Measurements from ENCODE around the gene CASP9.
"Not testable (repeated sequence)": the region's sequence is repeated elsewhere in the genome, so short reads cannot be mapped to it uniquely, and the experiment has no call there.

CASP9 gene

GRCh38 chr1:15525050-15526020 is 1.3 kb upstream of the CASP9 start:
- DNase-seq = no peak

GRCh38 chr1:15524283-15525049 is 451 bp upstream of the CASP9 start:
- peak; percentile 91 for DNase-seq

- DNase-seq = no peak
Measured at GRCh38 chr1:15523104-15524020, 653 bp downstream of the CASP9 start.

GRCh38 chr1:15522551-15522950 is 1.5 kb downstream of the CASP9 start:
- no peak for DNase-seq

- not testable (repeated sequence) for DNase-seq
Measured at GRCh38 chr1:15521206-15521906, 2.7 kb downstream of the CASP9 start.

GRCh38 chr1:15519625-15520024 is 4.4 kb downstream of the CASP9 start:
- no peak for DNase-seq

GRCh38 chr1:15515022-15515663 is 8.9 kb downstream of the CASP9 start:
- DNase-seq = no peak

GRCh38 chr1:15514557-15514956 is 9.5 kb downstream of the CASP9 start:
- not testable (repeated sequence) for DNase-seq

GRCh38 chr1:15513919-15514318 is 10.1 kb downstream of the CASP9 start:
- DNase-seq = no peak

- no peak for DNase-seq
Measured at GRCh38 chr1:15513192-15513591, 10.8 kb downstream of the CASP9 start.

- no peak for DNase-seq
Measured at GRCh38 chr1:15510611-15511405, 13.2 kb downstream of the CASP9 start.

GRCh38 chr1:15509586-15509985 is 14.4 kb downstream of the CASP9 start:
- DNase-seq = no peak

GRCh38 chr1:15508700-15509487 is 15.1 kb downstream of the CASP9 start:
- no peak for DNase-seq

GRCh38 chr1:15507278-15507677 is 16.7 kb downstream of the CASP9 start:
- no peak for DNase-seq

GRCh38 chr1:15506831-15507230 is 17.2 kb downstream of the CASP9 start:
- no peak for DNase-seq

- DNase-seq = no peak
Measured at GRCh38 chr1:15504436-15504835, 19.6 kb downstream of the CASP9 start.

GRCh38 chr1:15501208-15502032 is 22.6 kb downstream of the CASP9 start:
- peak; percentile 1 for DNase-seq

GRCh38 chr1:15500184-15501178 is 23.5 kb downstream of the CASP9 start:
- DNase-seq = no peak

Measured in NCI-H1436 treated with DMSO at 0.1 percent for 48 hours (cell line).